Subcutaneous adipose tissue (tissue), 4 donors: ENCODE measurements around the gene ULK1. TPM values are rescaled to one million over a fixed set of nuclear protein-coding genes. Genes with fewer than 3 reads are reported as not detected.

Experiments
- CTCF ChIP-seq: fragments of 450-650 bp; IDR thresholded peaks from one replicate; pipeline ENCODE4 v1.5.1; 2016; ENCODE audit warnings: low read depth, mild to moderate bottlenecking, control low read depth, antibody characterized with exemption, moderate library complexity
- total RNA-seq, 4 donors: library from RNA; depleted of rRNA; stranded (reverse); fragments of >200 nt; gene quantifications; one replicate each; pipeline ENCODE4 v1.1.0, GENCODE V29; 2016

ULK1 gene
- total RNA-seq, 4 donors from 2014 or later, result 10.9 to 35.8 (median 16.3) TPM

- no peak for TF ChIP-seq CTCF
Observed at GRCh38 chr12:131893605-131894312, 663 bp upstream of the ULK1 start.

- TF ChIP-seq CTCF, result no peak
Observed at GRCh38 chr12:131894981-131895639, 688 bp downstream of the ULK1 start.

GRCh38 chr12:131895640-131896079, 1.2 kb downstream of the ULK1 start:
- no peak for TF ChIP-seq CTCF

- no peak for TF ChIP-seq CTCF
Observed at GRCh38 chr12:131896080-131896810, 1.8 kb downstream of the ULK1 start.

GRCh38 chr12:131896811-131897270, 2.4 kb downstream of the ULK1 start:
- TF ChIP-seq CTCF, result no peak

GRCh38 chr12:131897276-131897675, 2.9 kb downstream of the ULK1 start:
- TF ChIP-seq CTCF, result no peak

- TF ChIP-seq CTCF, result no peak
Observed at GRCh38 chr12:131897875-131898274, 3.5 kb downstream of the ULK1 start.
